ENCODE data around the gene VAV1. TPM values are rescaled to one million over a fixed set of nuclear protein-coding genes. Genes with fewer than 3 reads are reported as not detected.

Gene VAV1
- polyA plus RNA-seq, 2 of the 4 experiments (the other 2 are of a cell fraction) = 5.6 to 7.5 TPM

DNA sequence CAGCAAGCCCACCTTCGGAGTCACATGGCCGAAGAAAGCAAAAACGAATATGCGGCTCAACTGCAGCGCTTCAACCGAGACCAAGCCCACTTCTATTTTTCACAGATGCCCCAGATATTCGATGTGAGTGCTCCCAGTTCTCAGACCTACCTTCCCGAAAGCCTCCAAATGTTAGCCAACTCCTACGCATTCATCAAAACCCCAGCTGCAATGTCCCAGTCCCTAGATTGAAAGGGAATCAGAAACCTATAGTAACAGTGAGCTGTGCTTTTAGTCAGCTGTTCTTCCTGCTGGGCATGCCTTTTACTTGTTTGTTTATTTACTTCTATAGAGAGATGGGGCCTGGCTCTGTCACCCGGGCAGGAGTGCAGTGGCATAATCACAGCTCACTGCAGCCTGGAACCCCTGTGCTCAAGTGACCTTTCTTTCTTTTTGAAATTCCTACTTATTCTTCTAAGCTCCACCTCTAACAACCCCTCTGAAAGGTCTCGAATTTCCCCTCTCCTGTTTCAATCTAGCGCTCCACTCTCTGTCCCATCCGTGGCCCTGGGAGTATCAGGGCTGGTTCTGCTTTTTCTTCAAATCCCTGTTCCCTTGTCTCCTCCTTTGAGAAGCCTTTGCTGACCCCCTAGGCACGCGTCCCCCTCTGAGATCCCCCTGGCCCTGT lies 28.7 kb upstream of the VAV1 start:
- H3K9me3 ChIP-seq = no peaks in the 10 kb centered on the region
- H3K27ac ChIP-seq = peak overlapping the region; percentile 92 to 99
- TF ChIP-seq NFE2L2 (conservative IDR thresholded peaks at IDR 0.05; ENCODE audit: low read length) (no peak), ZFP36 (IDR thresholded peaks at IDR 0.05; ENCODE audit: borderline replicate concordance, partially characterized antibody) (no peak), ZC3H11A (IDR thresholded peaks at IDR 0.05) (no peak), ESRRA (IDR thresholded peaks at IDR 0.05; ENCODE audit: borderline replicate concordance, low read length) (no peak), CHD4 (IDR thresholded peaks at IDR 0.05; ENCODE audit: borderline replicate concordance) (no peak), JUN (IDR thresholded peaks at IDR 0.05) (no peak), RFX5 (IDR thresholded peaks at IDR 0.05) (no peak)
- TF ChIP-seq, protein P1, sequence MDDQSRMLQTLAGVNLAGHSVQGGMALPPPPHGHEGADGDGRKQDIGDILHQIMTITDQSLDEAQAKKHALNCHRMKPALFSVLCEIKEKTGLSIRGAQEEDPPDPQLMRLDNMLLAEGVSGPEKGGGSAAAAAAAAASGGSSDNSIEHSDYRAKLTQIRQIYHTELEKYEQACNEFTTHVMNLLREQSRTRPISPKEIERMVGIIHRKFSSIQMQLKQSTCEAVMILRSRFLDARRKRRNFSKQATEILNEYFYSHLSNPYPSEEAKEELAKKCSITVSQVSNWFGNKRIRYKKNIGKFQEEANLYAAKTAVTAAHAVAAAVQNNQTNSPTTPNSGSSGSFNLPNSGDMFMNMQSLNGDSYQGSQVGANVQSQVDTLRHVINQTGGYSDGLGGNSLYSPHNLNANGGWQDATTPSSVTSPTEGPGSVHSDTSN (IDR thresholded peaks at IDR 0.05) = no peak
- TF ChIP-seq, protein P2, sequence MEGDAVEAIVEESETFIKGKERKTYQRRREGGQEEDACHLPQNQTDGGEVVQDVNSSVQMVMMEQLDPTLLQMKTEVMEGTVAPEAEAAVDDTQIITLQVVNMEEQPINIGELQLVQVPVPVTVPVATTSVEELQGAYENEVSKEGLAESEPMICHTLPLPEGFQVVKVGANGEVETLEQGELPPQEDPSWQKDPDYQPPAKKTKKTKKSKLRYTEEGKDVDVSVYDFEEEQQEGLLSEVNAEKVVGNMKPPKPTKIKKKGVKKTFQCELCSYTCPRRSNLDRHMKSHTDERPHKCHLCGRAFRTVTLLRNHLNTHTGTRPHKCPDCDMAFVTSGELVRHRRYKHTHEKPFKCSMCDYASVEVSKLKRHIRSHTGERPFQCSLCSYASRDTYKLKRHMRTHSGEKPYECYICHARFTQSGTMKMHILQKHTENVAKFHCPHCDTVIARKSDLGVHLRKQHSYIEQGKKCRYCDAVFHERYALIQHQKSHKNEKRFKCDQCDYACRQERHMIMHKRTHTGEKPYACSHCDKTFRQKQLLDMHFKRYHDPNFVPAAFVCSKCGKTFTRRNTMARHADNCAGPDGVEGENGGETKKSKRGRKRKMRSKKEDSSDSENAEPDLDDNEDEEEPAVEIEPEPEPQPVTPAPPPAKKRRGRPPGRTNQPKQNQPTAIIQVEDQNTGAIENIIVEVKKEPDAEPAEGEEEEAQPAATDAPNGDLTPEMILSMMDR (IDR thresholded peaks at IDR 0.05) = no peak
- ChIA-PET POLR2A (interaction anchor here (1.0 to 1.3 kb wide), 2 partner anchors 120 to 213 kb away, joined by 3 read pairs; partner anchors contain the start of gene TNFSF9), CTCF (interaction anchor here (1.0 to 6.3 kb wide), 3 partner anchors 25 to 120 kb away, joined by 4 to 36 read pairs (median 4); no protein-coding TSS in a partner anchor)
- no peak for DNase-seq (ENCODE audit: low read depth in 1 of 2, low spot score in 1 of 2)
- FAIRE-seq = no peak
- ATAC-seq = peak; percentile 4 to 12; a peak in 4 of 6 replicates
- WGBS (ENCODE audit: missing lambda C conversion rate) = 55% methylated on average over 15 of the region's 15 CpGs
- H3K4me3 ChIP-seq = peak overlapping the region; percentile 24; the same call in 1 of the 3 replicates
- H3K4me2 ChIP-seq = peak overlapping the region; percentile 67
- H3K4me1 ChIP-seq = peaks cover 64% of the 10 kb centered on the region

DNA sequence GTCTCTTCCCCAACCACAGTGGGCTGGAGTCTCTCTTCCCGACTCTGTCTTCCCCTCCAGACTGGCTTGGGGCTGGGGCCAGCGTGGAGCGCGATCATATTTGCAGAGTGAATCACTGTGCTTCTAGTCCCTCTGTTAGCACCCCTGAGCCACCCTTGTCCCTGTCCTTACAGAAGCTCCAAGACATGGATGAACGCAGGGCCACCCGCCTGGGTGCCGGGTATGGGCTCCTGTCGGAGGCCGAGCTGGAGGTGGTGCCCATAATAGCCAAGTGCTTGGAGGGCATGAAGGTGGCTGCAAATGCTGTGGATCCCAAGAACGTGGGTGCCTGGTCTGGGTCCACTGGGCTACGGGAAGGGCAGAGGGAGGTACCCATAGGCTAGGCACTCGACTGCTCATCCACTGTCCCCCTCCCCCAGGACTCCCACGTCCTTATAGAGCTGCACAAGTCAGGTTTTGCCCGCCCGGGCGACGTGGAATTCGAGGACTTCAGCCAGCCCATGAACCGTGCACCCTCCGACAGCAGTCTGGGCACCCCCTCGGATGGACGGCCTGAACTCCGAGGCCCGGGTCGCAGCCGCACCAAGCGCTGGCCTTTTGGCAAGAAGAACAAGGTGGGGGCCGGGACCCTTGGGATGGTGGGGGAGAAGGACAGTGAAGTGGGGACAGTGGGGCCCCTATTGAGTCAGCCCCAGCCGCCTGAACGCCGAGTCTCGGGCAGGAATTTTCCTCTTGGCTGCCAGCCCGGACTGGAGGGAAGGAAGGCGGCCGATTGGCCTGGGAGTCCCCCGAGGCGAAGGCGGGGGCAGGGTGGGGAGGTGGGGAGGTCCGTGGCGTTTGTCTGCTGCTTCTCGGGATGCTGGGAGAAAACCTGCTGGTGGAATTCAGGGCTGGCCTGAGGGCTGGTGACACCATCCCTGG lies 27.9 kb upstream of the VAV1 start:
- peaks cover 64% of the 10 kb centered on the region for H3K4me1 ChIP-seq
- ChIA-PET POLR2A (interaction anchor here (1.0 to 1.3 kb wide), 2 partner anchors 119 to 214 kb away, joined by 3 read pairs; partner anchors contain the start of gene TNFSF9), CTCF (interaction anchor here (1.0 to 6.3 kb wide), 3 partner anchors 24 to 119 kb away, joined by 4 to 36 read pairs (median 4); no protein-coding TSS in a partner anchor)
- H3K4me3 ChIP-seq = peak overlapping the region; percentile 24; the same call in 1 of the 3 replicates
- DNase-seq (ENCODE audit: low read depth in 1 of 2, low spot score in 1 of 2) (peak; percentile 86 to 88), ATAC-seq (peak; percentile 79), FAIRE-seq (no peak)
- no peaks in the 10 kb centered on the region for H3K9me3 ChIP-seq
- peak overlapping the region; percentile 92 to 99 for H3K27ac ChIP-seq
- H3K4me2 ChIP-seq = peak overlapping the region; percentile 67
- 0% methylated on average over 8 of the region's 41 CpGs for WGBS (ENCODE audit: missing lambda C conversion rate)
- no peak for TF ChIP-seq RFX5 (IDR thresholded peaks at IDR 0.05)
- TF ChIP-seq ZSCAN20 (CRISPR knock-in tag; IDR thresholded peaks at IDR 0.05) = no peak
- TF ChIP-seq EP300 (IDR thresholded peaks at IDR 0.05) = no peak
- TF ChIP-seq CHD2 (IDR thresholded peaks at IDR 0.05; ENCODE audit: low read length, partially characterized antibody) = no peak
- TF ChIP-seq, protein P3, sequence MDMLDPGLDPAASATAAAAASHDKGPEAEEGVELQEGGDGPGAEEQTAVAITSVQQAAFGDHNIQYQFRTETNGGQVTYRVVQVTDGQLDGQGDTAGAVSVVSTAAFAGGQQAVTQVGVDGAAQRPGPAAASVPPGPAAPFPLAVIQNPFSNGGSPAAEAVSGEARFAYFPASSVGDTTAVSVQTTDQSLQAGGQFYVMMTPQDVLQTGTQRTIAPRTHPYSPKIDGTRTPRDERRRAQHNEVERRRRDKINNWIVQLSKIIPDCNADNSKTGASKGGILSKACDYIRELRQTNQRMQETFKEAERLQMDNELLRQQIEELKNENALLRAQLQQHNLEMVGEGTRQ (IDR thresholded peaks at IDR 0.05) = no peak
- peak; percentile 40 to 84; a peak in 3 of 5 replicates for TF ChIP-seq JUN (IDR thresholded peaks at IDR 0.05)
- no peak for TF ChIP-seq FOXS1 (CRISPR knock-in tag; IDR thresholded peaks at IDR 0.05)
- TF ChIP-seq POLR2A (IDR thresholded peaks at IDR 0.05; ENCODE audit: low read length) = 0 out of 2 replicates have a peak, but pooled peaks have one; percentile 8
- peak; percentile 66; the same call in 1 of the 2 replicates for TF ChIP-seq GATA3 (IDR thresholded peaks at IDR 0.05; ENCODE audit: borderline replicate concordance)
- no peak for TF ChIP-seq NPAS2 (CRISPR knock-in tag; IDR thresholded peaks at IDR 0.05; ENCODE audit: borderline replicate concordance)
- no peak for TF ChIP-seq MAFK (IDR thresholded peaks at IDR 0.05; ENCODE audit: partially characterized antibody)
- no peak for TF ChIP-seq HOXB5 (CRISPR knock-in tag; IDR thresholded peaks at IDR 0.05)
- peak; percentile 9; the same call in 1 of the 2 replicates for TF ChIP-seq MAZ (IDR thresholded peaks at IDR 0.05; ENCODE audit: borderline replicate concordance, low read depth, low read length)
- no peak for TF ChIP-seq SREBF2 (IDR thresholded peaks at IDR 0.05)
- no peak for TF ChIP-seq RNF2 (IDR thresholded peaks at IDR 0.05; ENCODE audit: borderline replicate concordance, low read depth)
- no peak; the same call in 2 of the 3 replicates for TF ChIP-seq SMC3 (IDR thresholded peaks at IDR 0.05)
- no peak for TF ChIP-seq CHD4 (IDR thresholded peaks at IDR 0.05; ENCODE audit: borderline replicate concordance)
- no peak for TF ChIP-seq POLR2AphosphoS2 (conservative IDR thresholded peaks at IDR 0.05; ENCODE audit: low read length)
- TF ChIP-seq, protein P4, sequence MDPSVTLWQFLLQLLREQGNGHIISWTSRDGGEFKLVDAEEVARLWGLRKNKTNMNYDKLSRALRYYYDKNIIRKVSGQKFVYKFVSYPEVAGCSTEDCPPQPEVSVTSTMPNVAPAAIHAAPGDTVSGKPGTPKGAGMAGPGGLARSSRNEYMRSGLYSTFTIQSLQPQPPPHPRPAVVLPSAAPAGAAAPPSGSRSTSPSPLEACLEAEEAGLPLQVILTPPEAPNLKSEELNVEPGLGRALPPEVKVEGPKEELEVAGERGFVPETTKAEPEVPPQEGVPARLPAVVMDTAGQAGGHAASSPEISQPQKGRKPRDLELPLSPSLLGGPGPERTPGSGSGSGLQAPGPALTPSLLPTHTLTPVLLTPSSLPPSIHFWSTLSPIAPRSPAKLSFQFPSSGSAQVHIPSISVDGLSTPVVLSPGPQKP (IDR thresholded peaks at IDR 0.05; ENCODE audit: low read depth, low read length) = no peak
- TF ChIP-seq ZNF302 (CRISPR knock-in tag; IDR thresholded peaks at IDR 0.05) = no peak
- no peak for TF ChIP-seq KDM1A (IDR thresholded peaks at IDR 0.05; ENCODE audit: low read depth)
- TF ChIP-seq JUNB (IDR thresholded peaks at IDR 0.05) = no peak
- TF ChIP-seq, protein P5, sequence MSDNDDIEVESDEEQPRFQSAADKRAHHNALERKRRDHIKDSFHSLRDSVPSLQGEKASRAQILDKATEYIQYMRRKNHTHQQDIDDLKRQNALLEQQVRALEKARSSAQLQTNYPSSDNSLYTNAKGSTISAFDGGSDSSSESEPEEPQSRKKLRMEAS (IDR thresholded peaks at IDR 0.05) = peak; percentile 59
- no peak for TF ChIP-seq CBX2 (IDR thresholded peaks at IDR 0.05; ENCODE audit: borderline replicate concordance, low read depth)

Data from A549 (cell line).